Activated naive CD8-positive, alpha-beta T cell treated with anti-CD3 and anti-CD28 coated beads for 36 hours (primary cell): ENCODE data around the gene VIP. TPM values are rescaled to one million over a fixed set of nuclear protein-coding genes. Genes with fewer than 3 reads are reported as not detected.

Experiments
- DNase-seq: peaks from one replicate; pipeline ENCODE4 v3.0.0; 2021
- H3K27ac Mint-ChIP-seq: one replicate; pipeline ENCODE4 v1.8.0; 2022; ENCODE audit warnings: mild to moderate bottlenecking, moderate library complexity, mixed read lengths
- H3K27me3 Mint-ChIP-seq: one replicate; pipeline ENCODE4 v1.8.0; 2022; ENCODE audit warnings: mild to moderate bottlenecking, mixed read lengths
- H3K36me3 Mint-ChIP-seq: one replicate; pipeline ENCODE4 v1.8.0; 2021; ENCODE audit warnings: mild to moderate bottlenecking, mixed read lengths
- H3K4me1 Mint-ChIP-seq: one replicate; pipeline ENCODE4 v1.8.0; 2021; ENCODE audit warnings: mixed read lengths
- H3K4me3 Mint-ChIP-seq: one replicate; pipeline ENCODE4 v1.8.0; 2022; ENCODE audit warnings: mild to moderate bottlenecking, moderate library complexity, mixed read lengths
- H3K9me3 Mint-ChIP-seq: one replicate; pipeline ENCODE4 v1.8.0; 2022; ENCODE audit warnings: mixed read lengths
- total RNA-seq, 2 experiments: library from RNA; stranded (reverse); gene quantifications; one replicate each; pipeline ENCODE4 v1.2.3, GENCODE V29; 2021

Gene VIP
- total RNA-seq, 2 experiments from 2014 or later = not detected

GRCh38 chr6:152748843-152749242 is 1.8 kb upstream of the VIP start:
- H3K36me3 Mint-ChIP-seq = no peaks in the 10 kb centered on the region
- no peak for DNase-seq
- H3K4me3 Mint-ChIP-seq = no peak overlapping the region
- H3K27me3 Mint-ChIP-seq = no peaks in the 10 kb centered on the region
- H3K9me3 Mint-ChIP-seq = no peaks in the 10 kb centered on the region
- H3K4me1 Mint-ChIP-seq = no peaks in the 10 kb centered on the region
- no peak overlapping the region for H3K27ac Mint-ChIP-seq

DNA sequence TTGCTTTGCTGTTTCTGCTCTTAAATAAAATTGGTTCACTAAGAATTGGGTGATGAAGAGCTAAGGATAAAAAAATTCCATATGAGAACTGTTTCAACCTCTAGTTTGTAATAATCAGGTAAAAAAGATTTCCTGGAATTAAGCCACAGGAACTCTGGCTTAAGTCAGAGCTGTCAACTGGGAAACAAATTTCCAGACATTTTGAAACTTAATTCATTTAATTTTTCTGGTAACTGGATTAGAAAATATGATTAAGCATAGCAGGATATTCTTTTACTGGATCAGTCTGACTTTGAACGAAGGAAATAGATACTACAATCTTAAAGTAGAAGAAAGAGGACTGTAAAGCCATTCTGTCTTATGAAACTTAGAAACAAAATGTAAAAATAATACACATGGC is 1.3 kb upstream of the VIP start:
- no peaks in the 10 kb centered on the region for H3K4me1 Mint-ChIP-seq
- no peaks in the 10 kb centered on the region for H3K36me3 Mint-ChIP-seq
- H3K9me3 Mint-ChIP-seq = no peaks in the 10 kb centered on the region
- DNase-seq = no peak
- H3K27me3 Mint-ChIP-seq = no peaks in the 10 kb centered on the region
- H3K27ac Mint-ChIP-seq = no peak overlapping the region
- no peak overlapping the region for H3K4me3 Mint-ChIP-seq

DNA sequence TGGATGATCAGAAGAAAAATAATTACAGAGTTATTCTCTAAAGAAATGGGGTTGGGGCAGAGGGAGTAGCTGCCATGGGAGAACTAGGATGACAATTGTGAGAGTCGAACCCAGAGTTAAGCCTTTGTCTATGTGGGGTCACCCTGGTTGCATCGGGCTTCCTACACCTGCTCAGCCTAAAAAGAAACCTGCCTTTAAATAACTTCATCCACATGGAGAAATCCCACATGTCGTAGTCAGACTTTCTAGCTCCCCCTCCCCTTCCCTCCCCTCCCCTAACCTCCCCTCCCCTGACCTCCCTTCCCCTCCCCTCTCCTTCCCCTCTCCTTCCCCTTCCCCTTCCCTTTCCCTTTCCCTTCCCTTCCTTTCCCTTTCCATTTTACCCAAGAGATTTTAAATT is 14.7 kb downstream of the VIP start:
- H3K36me3 Mint-ChIP-seq = no peaks in the 10 kb centered on the region
- no peak overlapping the region for H3K27ac Mint-ChIP-seq
- no peaks in the 10 kb centered on the region for H3K4me1 Mint-ChIP-seq
- no peak for DNase-seq
- H3K9me3 Mint-ChIP-seq = no peaks in the 10 kb centered on the region
- no peaks in the 10 kb centered on the region for H3K27me3 Mint-ChIP-seq
- no peak overlapping the region for H3K4me3 Mint-ChIP-seq

- Mint-ChIP-seq H3K4me3 (no peak overlapping the region), H3K4me1 (no peaks in the 10 kb centered on the region), H3K27me3 (no peaks in the 10 kb centered on the region), H3K36me3 (no peaks in the 10 kb centered on the region), H3K9me3 (no peaks in the 10 kb centered on the region), H3K27ac (no peak overlapping the region)
- no peak for DNase-seq
These were observed 18.6 kb downstream of the VIP start for GRCh38 chr6:152769159-152769558.

- Mint-ChIP-seq H3K36me3 (no peaks in the 10 kb centered on the region), H3K4me1 (no peaks in the 10 kb centered on the region), H3K27ac (no peak overlapping the region), H3K9me3 (no peaks in the 10 kb centered on the region), H3K4me3 (no peak overlapping the region), H3K27me3 (no peaks in the 10 kb centered on the region)
- no peak for DNase-seq
These were observed 19.4 kb downstream of the VIP start for GRCh38 chr6:152769993-152770392.

GRCh38 chr6:152771061-152771687 is 20.6 kb downstream of the VIP start:
- no peaks in the 10 kb centered on the region for H3K4me1 Mint-ChIP-seq

DNA sequence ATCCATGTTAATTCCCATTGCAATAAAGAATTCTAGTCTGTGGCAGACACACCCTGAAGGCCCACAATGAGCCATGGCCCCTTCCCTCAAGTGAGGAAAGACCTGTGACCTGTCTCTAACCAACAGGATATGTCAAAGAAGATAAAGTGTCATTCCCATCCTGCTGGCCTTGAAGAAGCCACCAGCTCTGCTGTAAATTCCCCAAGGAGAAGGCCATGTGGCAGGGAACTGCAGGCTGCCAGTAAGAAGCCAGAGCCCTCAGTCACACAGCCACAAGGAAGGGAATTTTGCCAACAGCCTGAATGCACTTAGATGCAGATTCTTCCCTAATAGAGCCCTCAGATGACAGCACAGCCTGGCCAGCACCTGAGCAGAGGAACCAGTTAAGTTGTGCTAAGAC is 24.8 kb downstream of the VIP start:
- peaks cover 1% of the 10 kb centered on the region for H3K9me3 Mint-ChIP-seq
- H3K4me3 Mint-ChIP-seq = no peak overlapping the region
- no peaks in the 10 kb centered on the region for H3K36me3 Mint-ChIP-seq
- no peak for DNase-seq
- H3K27ac Mint-ChIP-seq = no peak overlapping the region
- H3K27me3 Mint-ChIP-seq = no peaks in the 10 kb centered on the region
- H3K4me1 Mint-ChIP-seq = no peaks in the 10 kb centered on the region

More at GRCh38 chr6:152771061-152771687, 20.6 kb downstream of the VIP start:
- DNase-seq = no peak
- no peak overlapping the region for H3K27ac Mint-ChIP-seq
- H3K4me3 Mint-ChIP-seq = no peak overlapping the region
- H3K36me3 Mint-ChIP-seq = no peaks in the 10 kb centered on the region
- H3K27me3 Mint-ChIP-seq = no peaks in the 10 kb centered on the region
- no peaks in the 10 kb centered on the region for H3K9me3 Mint-ChIP-seq

DNA sequence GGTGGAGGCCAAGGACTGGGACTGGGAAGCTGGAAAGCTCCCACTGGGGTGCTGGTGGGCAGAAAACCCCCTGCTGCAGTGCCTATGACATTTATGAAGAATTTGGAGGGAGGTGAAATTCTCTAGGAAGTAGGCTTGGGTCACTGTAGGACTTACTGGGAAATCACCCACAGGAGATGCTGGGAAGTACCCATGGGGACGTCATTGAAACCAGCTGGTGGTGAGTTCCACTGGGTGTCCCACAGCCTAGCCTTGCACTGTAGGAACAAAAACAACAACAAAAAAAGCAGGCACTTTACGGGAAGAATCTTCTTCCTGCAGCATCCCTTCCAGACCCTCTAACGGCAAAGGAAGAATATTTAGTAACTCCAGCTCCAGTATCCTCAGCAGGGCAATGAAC is 26.2 kb downstream of the VIP start:
- Mint-ChIP-seq H3K4me1 (no peaks in the 10 kb centered on the region), H3K4me3 (no peak overlapping the region), H3K27me3 (no peaks in the 10 kb centered on the region), H3K27ac (no peak overlapping the region), H3K9me3 (peaks cover 1% of the 10 kb centered on the region), H3K36me3 (no peaks in the 10 kb centered on the region)
- no peak for DNase-seq

- no peak overlapping the region for H3K4me3 Mint-ChIP-seq
- no peaks in the 10 kb centered on the region for H3K36me3 Mint-ChIP-seq
- H3K27ac Mint-ChIP-seq = no peak overlapping the region
- DNase-seq = no peak
- peaks cover 1% of the 10 kb centered on the region for H3K9me3 Mint-ChIP-seq
- H3K27me3 Mint-ChIP-seq = no peaks in the 10 kb centered on the region
- no peaks in the 10 kb centered on the region for H3K4me1 Mint-ChIP-seq
These were observed 32.8 kb downstream of the VIP start for GRCh38 chr6:152783217-152783878.

- no peak for DNase-seq
- H3K27me3 Mint-ChIP-seq = peaks cover 5% of the 10 kb centered on the region
- H3K27ac Mint-ChIP-seq = no peak overlapping the region
- no peaks in the 10 kb centered on the region for H3K4me1 Mint-ChIP-seq
- H3K9me3 Mint-ChIP-seq = no peaks in the 10 kb centered on the region
- no peaks in the 10 kb centered on the region for H3K36me3 Mint-ChIP-seq
- no peak overlapping the region for H3K4me3 Mint-ChIP-seq
These were observed 44.1 kb downstream of the VIP start for GRCh38 chr6:152794696-152795095.

DNA sequence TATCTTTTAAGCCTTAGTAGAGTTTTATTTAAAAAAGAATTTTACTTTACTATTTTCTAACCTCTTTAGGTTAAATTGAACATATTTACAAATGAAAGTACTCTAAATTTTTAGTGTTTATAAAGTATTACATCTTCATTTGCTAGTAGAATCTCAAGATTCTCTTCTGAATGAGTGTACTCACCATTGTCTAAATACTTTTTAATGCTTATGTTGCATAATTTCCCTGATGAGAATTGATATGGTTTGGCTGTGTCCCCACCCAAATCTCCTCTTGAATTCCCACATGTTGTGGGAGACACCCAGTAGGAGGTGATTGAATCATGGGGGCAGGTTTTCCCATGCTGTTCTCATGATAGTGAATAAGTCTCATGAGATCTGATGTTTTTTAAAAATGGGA is 53.6 kb downstream of the VIP start:
- Mint-ChIP-seq H3K4me3 (no peak overlapping the region), H3K36me3 (no peaks in the 10 kb centered on the region), H3K27me3 (peaks cover 8% of the 10 kb centered on the region), H3K9me3 (peaks cover 2% of the 10 kb centered on the region), H3K27ac (no peak overlapping the region), H3K4me1 (no peaks in the 10 kb centered on the region)
- DNase-seq = no peak

Other genes with a start within 250 kb of the VIP start
- gene SYNE1, start 113.4 kb upstream of the VIP start, total RNA-seq = 10 to 100 TPM; 21.9 to 26.7 TPM
- not detected for gene MYCT1, start 52.9 kb upstream of the VIP start, total RNA-seq
- 10 to 100 TPM; 51.4 to 52.6 TPM for gene FBXO5, start 232.2 kb downstream of the VIP start, total RNA-seq